GM12875 (cell line): ENCODE results near the gene NALF2.

Experiments
- H3K4me3 ChIP-seq: one replicate; pipeline ENCODE4 v1.5.1; 2011; ENCODE audit warnings: low read depth, low read length, control low read depth
- TF ChIP-seq, protein P1 (sequence below): IDR thresholded peaks from 2 replicates; pipeline ENCODE4 v1.5.1; 2011; ENCODE audit warnings: low read depth, mild to moderate bottlenecking, control low read depth, inconsistent platforms, low read length, moderate library complexity, borderline replicate concordance; ENCODE audit not compliant: insufficient read depth

The NALF2 gene

DNA sequence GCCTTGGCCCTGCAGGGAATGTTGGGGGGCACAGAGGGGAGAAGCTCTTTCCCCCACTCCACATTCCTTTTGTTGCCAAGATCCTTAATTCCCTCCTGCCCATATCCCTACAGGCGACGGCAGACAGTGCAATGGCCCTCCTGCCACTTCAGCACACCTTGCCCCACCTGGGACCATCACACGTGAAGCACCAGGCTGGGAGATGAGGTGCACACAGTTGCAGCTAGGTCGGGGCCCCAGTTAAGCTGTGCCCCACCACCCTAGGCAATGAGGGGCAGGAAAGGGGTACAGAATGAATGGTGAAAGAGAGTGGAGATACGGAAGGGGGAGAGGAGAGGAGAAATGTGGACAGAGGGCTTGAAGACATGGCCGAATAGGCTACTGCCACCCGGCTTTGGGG, 26.2 kb downstream of the NALF2 start:
- no peak overlapping the region for H3K4me3 ChIP-seq
- TF ChIP-seq, protein P1, sequence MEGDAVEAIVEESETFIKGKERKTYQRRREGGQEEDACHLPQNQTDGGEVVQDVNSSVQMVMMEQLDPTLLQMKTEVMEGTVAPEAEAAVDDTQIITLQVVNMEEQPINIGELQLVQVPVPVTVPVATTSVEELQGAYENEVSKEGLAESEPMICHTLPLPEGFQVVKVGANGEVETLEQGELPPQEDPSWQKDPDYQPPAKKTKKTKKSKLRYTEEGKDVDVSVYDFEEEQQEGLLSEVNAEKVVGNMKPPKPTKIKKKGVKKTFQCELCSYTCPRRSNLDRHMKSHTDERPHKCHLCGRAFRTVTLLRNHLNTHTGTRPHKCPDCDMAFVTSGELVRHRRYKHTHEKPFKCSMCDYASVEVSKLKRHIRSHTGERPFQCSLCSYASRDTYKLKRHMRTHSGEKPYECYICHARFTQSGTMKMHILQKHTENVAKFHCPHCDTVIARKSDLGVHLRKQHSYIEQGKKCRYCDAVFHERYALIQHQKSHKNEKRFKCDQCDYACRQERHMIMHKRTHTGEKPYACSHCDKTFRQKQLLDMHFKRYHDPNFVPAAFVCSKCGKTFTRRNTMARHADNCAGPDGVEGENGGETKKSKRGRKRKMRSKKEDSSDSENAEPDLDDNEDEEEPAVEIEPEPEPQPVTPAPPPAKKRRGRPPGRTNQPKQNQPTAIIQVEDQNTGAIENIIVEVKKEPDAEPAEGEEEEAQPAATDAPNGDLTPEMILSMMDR, result no peak

DNA sequence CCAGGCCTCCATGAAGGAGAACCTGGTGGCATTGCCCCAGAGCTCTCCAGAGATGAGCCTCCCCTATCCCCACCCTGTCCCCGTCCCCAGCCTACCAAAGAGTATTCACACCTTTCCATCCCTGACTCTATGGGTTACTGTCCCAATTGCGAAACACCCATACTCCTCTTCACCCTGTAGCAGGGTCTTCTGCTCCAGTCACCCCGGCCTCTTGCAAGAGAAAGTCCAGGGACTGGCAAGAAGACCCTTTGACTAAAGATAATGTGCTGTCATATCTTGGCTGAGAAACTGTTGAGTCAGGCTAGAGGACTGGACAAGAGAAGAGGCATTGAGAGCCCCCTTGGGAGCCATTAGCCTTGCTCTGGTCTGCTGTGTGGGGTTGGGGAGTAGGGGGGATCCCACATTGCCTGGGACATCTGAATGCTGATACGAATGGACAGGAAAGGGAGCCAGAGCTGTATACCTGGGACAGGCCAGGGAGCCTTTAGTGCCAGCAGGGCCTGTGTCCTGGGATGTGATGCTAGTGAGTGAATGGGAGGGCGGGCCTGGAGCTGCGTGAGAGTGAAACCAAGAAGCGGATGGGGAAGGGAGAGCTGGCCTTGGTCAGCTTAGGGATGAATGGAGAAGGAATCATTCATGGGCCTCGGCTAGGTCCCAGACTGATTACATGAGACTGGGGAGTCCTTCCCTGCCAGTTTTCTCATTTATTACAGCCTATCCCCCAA, 27.1 kb downstream of the NALF2 start:
- TF ChIP-seq, protein P1, result no peak

DNA sequence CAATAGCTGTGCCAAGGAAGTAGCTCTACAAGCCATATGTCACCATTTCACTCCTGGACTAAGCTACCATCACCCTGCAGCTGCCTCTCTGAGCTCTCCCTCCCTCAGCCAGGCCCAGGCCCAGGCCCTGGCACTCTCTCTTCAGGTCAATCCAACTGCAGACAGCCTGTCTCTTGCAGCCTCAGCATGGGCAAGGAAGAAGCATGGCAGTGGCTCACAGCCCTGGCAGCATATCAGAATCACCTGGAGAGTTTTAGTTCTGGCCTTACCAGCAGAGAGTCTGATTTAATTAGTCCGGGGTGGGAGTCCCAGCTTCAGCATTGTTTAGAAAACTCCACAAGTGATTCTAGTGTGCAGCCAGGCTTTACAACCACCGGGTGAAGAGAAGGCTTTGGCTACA, 31.5 kb downstream of the NALF2 start:
- H3K4me3 ChIP-seq, result no peak overlapping the region
- TF ChIP-seq, protein P1, result no peak

More for the DNA sequence above, 27.1 kb downstream of the NALF2 start:
- H3K4me3 ChIP-seq, result no peak overlapping the region

DNA sequence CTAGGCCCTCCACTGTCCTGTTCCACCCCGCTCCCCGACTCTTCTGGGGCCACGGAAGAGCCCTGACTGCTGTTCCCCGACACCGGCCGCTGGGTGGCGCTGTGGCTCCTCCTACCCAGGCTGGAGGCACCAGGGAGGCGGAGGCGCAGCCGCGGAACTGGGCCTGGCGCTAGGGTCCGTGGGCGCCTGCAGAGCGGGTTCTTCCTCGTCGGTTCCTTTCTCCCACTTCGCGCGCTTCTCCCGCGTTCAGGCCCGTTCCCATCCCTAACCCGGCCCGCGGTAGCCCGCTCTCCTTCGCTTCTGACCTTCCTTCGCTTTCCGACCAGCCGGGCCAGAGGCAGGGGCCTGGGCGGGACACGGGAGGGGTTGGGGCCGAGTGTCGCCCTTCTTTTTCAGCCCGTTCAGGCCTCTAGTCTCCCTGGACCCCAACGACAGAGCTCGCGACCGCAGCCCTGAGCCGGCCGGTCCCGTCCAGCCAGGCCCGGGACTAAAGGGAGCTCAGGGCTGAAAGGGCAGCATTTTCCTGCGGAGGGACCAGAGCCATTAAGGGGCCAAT, 34.3 kb downstream of the NALF2 start:
- TF ChIP-seq, protein P1, result peak; percentile 74
- no peak overlapping the region for H3K4me3 ChIP-seq

DNA sequence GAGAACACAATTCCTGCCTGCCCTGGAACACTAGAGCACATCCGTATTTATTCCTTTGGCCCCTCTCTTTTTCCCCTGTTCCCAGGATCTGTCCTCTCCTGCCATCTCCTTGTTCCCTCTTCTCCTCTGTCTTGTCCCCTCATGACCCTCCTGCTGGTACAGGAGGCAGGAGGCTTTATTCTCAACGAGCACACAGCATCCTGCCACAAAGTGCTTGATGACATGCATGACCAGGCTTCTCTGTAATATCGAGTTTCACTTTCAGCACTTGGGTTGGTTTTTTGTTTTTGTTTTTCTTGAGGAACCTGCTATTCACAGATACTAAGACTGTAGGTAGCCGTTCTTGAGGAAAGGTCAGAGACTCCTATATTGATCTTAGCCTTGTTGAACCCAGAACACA, 35.3 kb downstream of the NALF2 start:
- no peak overlapping the region for H3K4me3 ChIP-seq
- TF ChIP-seq, protein P1, result no peak

DNA sequence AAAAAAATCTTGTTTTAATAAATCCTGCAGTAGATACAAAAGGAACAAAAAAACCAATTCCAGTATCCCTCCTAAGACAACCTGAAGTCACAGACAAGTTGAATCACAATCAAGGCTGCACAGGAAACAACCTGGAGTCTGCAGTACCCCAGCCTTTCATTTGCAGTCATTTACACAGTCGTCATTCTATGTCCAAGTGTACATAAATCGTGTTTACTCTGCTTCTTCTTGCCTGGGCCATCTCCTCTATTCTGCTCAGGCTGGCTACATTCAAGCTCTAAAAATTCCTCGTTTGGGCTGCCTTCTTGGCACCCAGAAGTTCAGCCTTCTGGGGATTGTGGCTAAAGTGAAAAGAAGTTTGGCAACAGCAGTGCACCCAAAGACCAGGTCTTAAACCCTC, 37.8 kb downstream of the NALF2 start:
- TF ChIP-seq, protein P1, result no peak
- H3K4me3 ChIP-seq, result no peak overlapping the region

DNA sequence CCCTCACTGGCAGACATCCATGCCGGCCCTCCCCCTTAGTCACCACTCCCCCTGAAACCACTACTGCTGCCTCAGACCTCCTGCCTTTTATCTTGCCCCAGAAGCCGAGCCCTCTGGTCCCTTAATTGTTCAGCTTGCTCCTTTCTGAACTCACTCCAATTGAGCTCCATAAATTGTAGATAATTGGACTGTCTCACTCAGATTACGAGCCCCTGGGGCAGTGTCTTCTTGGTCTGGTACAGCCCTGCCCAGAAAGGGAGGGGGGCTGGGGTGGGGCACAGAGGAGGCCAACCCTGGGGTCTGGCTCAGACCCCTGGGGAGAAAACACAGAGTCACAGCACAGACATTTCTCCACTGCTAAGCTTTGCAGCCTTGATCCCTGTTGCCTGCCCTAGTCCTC, 39.4 kb downstream of the NALF2 start:
- TF ChIP-seq, protein P1, result no peak
- H3K4me3 ChIP-seq, result no peak overlapping the region
